B cell (primary cell): ENCODE measurements around the gene GGACT. TPM values are rescaled to one million over a fixed set of nuclear protein-coding genes. Genes with fewer than 3 reads are reported as not detected.

Source experiments
- ATAC-seq: fragments of 200-7000 bp; cut with Tn5 transposase; one replicate; pipeline ENCODE4 v1.10.0; 2021; ENCODE audit warnings: low read depth, mild to moderate bottlenecking, moderate number of reproducible peaks, moderate library complexity
- CTCF ChIA-PET: fragments of 350-600 bp; sonication (Branson Sonifier 250); formaldehyde crosslinking; loops from one replicate; lab custom pipeline; 2021; ENCODE audit warnings: antibody characterized with exemption, inconsistent platforms; lab: Charles Lee
- POLR2A ChIA-PET: fragments of 350-600 bp; sonication (Branson Sonifier 250); formaldehyde crosslinking; loops from one replicate; lab custom pipeline; 2021; ENCODE audit warnings: antibody characterized with exemption; lab: Charles Lee
- DNase-seq: peaks from one replicate; pipeline ENCODE4 v3.0.0; 2013
- H2AFZ ChIP-seq: 2 replicates; pipeline ENCODE4 v1.6.1; 2012; ENCODE audit warnings: mild to moderate bottlenecking, low read depth, low read length; ENCODE audit not compliant: insufficient read depth, poor library complexity, severe bottlenecking
- H3K27ac ChIP-seq, 2 donors: 1 replicate in 1 of 2; 2 replicates in 1 of 2; pipeline ENCODE4 v1.5.1; 2012 to 2013; ENCODE audit warnings: low read length in 2 of 2, mild to moderate bottlenecking in 2 of 2, moderate library complexity in 1 of 2
- H3K27me3 ChIP-seq, 4 experiments: fragments of 200-600 bp in 1 of 4; sonication (generic) in 1 of 4; replicated peaks in 1 of 4; 1 replicate in 2 of 4; 2 replicates in 2 of 4; pipeline versions ENCODE4 v1.6.1 to v1.7.0; 2013 to 2016; ENCODE audit warnings: low read length in 3 of 4, mild to moderate bottlenecking in 2 of 4, mixed read lengths in 1 of 4, moderate library complexity in 1 of 4; ENCODE audit not compliant: insufficient read depth in 4 of 4, control insufficient read depth in 3 of 4; ENCODE audit errors: control extremely low read depth in 1 of 4
- H3K36me3 ChIP-seq, 2 experiments: replicated peaks in 1 of 2; 1 replicate in 1 of 2; 2 replicates in 1 of 2; pipeline versions ENCODE4 v1.6.1 to v1.7.1; 2013; ENCODE audit warnings: low read length in 1 of 2; ENCODE audit not compliant: insufficient read depth in 2 of 2, control insufficient read depth in 1 of 2; ENCODE audit errors: control extremely low read depth in 1 of 2, extremely low read depth in 1 of 2
- H3K4me1 ChIP-seq, 2 donors: fragments of 200-600 bp in 1 of 2; sonication (generic) in 1 of 2; 1 replicate in 1 of 2; 2 replicates in 1 of 2; pipeline versions ENCODE4 v1.5.1 to v1.6.1; 2013 to 2017; ENCODE audit warnings: low read length in 2 of 2; ENCODE audit not compliant: control insufficient read depth in 2 of 2, insufficient read depth in 2 of 2
- H3K4me2 ChIP-seq: replicated peaks from 2 replicates; pipeline ENCODE3; 2012; ENCODE audit warnings: mild to moderate bottlenecking, low read depth, low read length; ENCODE audit not compliant: poor library complexity, severe bottlenecking
- H3K4me3 ChIP-seq, 5 experiments: fragments of 200-600 bp in 1 of 5; sonication (generic) in 1 of 5; 1 replicate in 3 of 5; 2 replicates in 2 of 5; pipeline versions ENCODE4 v1.5.1 to v1.7.0; 2011 to 2016; ENCODE audit warnings: low read length in 4 of 5, mild to moderate bottlenecking in 4 of 5, low read depth in 2 of 5, control low read depth in 1 of 5, moderate library complexity in 1 of 5; ENCODE audit not compliant: insufficient read depth in 1 of 5; ENCODE audit errors: control extremely low read depth in 1 of 5, extremely low read depth in 1 of 5
- H3K79me2 ChIP-seq: fragments of 200-600 bp; sonication (generic); one replicate; pipeline ENCODE4 v1.6.0; 2016; ENCODE audit warnings: low read length; ENCODE audit not compliant: control insufficient read depth, insufficient read depth
- H3K9ac ChIP-seq: fragments of 200-600 bp; sonication (generic); 2 replicates; pipeline ENCODE4 v1.6.1; 2017; ENCODE audit warnings: mild to moderate bottlenecking, low read length, moderate library complexity
- H3K9me3 ChIP-seq, 3 donors: one replicate each; pipeline versions ENCODE4 v1.6.1 to v1.7.1; 2013; ENCODE audit warnings: low read length in 2 of 3; ENCODE audit not compliant: control insufficient read depth in 2 of 3, insufficient read depth in 1 of 3; ENCODE audit errors: control extremely low read depth in 1 of 3
- H4K20me1 ChIP-seq: 2 replicates; pipeline ENCODE4 v1.6.0; 2012; ENCODE audit warnings: mild to moderate bottlenecking, low read length; ENCODE audit not compliant: insufficient read depth, control insufficient read depth, poor library complexity, severe bottlenecking
- H3K27ac Mint-ChIP-seq: one replicate; pipeline ENCODE4 v1.8.0; 2021; ENCODE audit warnings: mixed read lengths
- H3K27me3 Mint-ChIP-seq: one replicate; pipeline ENCODE4 v1.8.0; 2021; ENCODE audit warnings: mixed read lengths
- H3K4me1 Mint-ChIP-seq: one replicate; pipeline ENCODE4 v1.8.0; 2021; ENCODE audit warnings: mixed read lengths
- H3K4me3 Mint-ChIP-seq: one replicate; pipeline ENCODE4 v1.8.0; 2021; ENCODE audit warnings: mixed read lengths
- H3K9me3 Mint-ChIP-seq: one replicate; pipeline ENCODE4 v1.8.0; 2022; ENCODE audit warnings: mixed read lengths; ENCODE audit not compliant: insufficient read depth
- EZH2 ChIP-seq: IDR thresholded peaks from 2 replicates; pipeline ENCODE4 v1.6.1; 2012; ENCODE audit warnings: borderline replicate concordance, low read depth, mild to moderate bottlenecking, moderate library complexity, low read length; ENCODE audit not compliant: insufficient read depth, poor library complexity, severe bottlenecking
- WGBS: methylation state at CpG from one replicate; pipeline ENCODE4 v1.1.5; 2013; ENCODE audit warnings: missing lambda C conversion rate; ENCODE audit not compliant: insufficient coverage; 5-methylcytosine and 5-hydroxymethylcytosine counted together
- intact Hi-C: fragments of 100-400 bp; cut with micrococcal nuclease; formaldehyde crosslinking; loops from one replicate; pipeline ENCODE4 v1.10.0; 2022
- polyA plus RNA-seq: library from polyadenylated mRNA; depleted of rRNA; stranded (reverse); fragments of >200 nt; gene quantifications from 2 replicates; pipeline ENCODE4 v1.2.3, GENCODE V29; 2012
- total RNA-seq, 2 donors: library from RNA; stranded (reverse); fragments of 120-200 nt in 1 of 2; gene quantifications; 1 replicate in 1 of 2; 2 replicates in 1 of 2; pipeline versions ENCODE4 v1.2.3 to v1.2.4, GENCODE V29; 2013 to 2022
- TF ChIP-seq, protein P1 (sequence below): fragments of 200-600 bp; IDR thresholded peaks from one replicate; pipeline ENCODE4 v1.8.0; 2022; ENCODE audit warnings: antibody characterized with exemption, mild to moderate bottlenecking

Gene GGACT
- total and polyA plus RNA-seq, 2 donors (not counting 1 experiment from before 2014, with no cell fraction given), result 3.2 to 3.5 TPM

DNA sequence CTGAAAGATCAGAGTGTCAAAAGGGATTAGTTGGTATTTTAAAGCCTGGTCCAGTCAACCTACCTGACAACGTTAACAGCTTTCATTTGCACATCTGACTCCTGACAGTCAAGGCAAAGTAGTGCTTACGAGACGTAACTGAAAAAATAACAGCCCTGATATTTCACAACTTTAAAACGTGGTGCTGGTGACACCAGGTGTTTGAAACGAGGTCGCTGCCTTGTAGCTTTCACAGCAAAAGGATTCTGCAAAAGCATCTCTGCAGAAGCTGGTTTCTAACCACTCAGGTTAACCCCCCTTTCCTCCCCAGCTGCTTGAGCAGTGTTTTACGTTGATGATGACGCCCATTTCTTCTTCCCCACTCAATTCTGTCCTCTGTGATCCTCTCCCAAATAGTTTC, 23.3 kb downstream of the GGACT start:
- Histone ChIP-seq H3K36me3 (no peaks in the 10 kb centered on the region), H3K27me3 (no peaks in the 10 kb centered on the region), H3K4me2 (no peak overlapping the region), H3K9ac (no peak overlapping the region), H3K27ac (no peak overlapping the region), H3K4me3 (no peak overlapping the region), H3K9me3 (peaks cover 0 to 10% (median 0%) of the 10 kb centered on the region in 3 donors), H4K20me1 (no peaks in the 10 kb centered on the region), H3K79me2 (no peaks in the 10 kb centered on the region), H3K4me1 (no peaks in the 10 kb centered on the region), H2AFZ (no peak overlapping the region)
- Mint-ChIP-seq H3K27ac (no peak overlapping the region), H3K4me1 (no peaks in the 10 kb centered on the region), H3K4me3 (no peak overlapping the region), H3K27me3 (no peaks in the 10 kb centered on the region), H3K9me3 (no peaks in the 10 kb centered on the region)
- POLR2A ChIA-PET, result no interaction called here
- DNase-seq (no peak), ATAC-seq (no peak)
- intact Hi-C loops, result no loop called here
- TF ChIP-seq EZH2, result no peak
- TF ChIP-seq, protein P1, sequence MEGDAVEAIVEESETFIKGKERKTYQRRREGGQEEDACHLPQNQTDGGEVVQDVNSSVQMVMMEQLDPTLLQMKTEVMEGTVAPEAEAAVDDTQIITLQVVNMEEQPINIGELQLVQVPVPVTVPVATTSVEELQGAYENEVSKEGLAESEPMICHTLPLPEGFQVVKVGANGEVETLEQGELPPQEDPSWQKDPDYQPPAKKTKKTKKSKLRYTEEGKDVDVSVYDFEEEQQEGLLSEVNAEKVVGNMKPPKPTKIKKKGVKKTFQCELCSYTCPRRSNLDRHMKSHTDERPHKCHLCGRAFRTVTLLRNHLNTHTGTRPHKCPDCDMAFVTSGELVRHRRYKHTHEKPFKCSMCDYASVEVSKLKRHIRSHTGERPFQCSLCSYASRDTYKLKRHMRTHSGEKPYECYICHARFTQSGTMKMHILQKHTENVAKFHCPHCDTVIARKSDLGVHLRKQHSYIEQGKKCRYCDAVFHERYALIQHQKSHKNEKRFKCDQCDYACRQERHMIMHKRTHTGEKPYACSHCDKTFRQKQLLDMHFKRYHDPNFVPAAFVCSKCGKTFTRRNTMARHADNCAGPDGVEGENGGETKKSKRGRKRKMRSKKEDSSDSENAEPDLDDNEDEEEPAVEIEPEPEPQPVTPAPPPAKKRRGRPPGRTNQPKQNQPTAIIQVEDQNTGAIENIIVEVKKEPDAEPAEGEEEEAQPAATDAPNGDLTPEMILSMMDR, result no peak
- 76% methylated on average over 7 of the region's 8 CpGs for WGBS
- CTCF ChIA-PET, result no interaction called here

DNA sequence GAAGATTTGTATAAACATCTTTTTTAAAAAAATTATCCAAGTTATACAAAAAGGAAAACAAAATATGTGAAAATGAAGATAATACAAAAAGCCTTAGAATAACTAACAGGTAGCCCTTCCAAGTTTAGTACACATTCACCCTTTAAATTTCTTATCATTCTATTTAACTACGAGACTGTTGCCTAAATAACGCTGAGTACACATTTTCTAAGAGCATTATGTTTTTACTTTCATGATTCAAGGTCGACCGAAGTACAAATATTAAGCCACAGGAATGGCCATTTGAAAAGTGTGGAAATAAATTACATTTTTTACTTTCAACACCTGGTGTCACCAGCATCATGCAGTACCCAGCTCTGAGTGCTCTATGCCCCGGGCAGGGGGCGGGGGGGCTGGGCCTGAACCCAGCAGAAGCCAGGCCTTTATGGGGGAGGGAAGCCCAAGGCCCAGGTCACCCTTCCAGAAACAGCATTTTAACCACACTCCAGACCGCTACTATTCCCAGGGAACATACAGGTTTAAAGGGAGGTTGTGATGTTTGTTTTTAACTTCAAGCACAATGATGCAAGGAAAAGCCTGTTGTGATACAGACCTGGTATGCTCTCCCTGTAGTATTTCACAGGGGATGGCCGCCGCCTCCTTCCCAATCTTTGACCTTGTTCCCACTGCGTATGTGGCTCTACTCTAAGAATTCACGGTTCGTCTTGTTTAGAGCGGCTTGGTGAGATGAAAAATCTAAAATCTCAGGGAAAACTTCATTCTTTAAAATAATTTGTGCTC, 24.0 kb downstream of the GGACT start:
- no peak overlapping the region for H2AFZ ChIP-seq
- DNase-seq, result no peak
- ChIA-PET POLR2A (no interaction called here), CTCF (interaction anchor here (1.2 kb wide), 1 partner anchor 8 kb away, joined by 5 read pairs; no protein-coding TSS in a partner anchor)
- H3K27me3 ChIP-seq, result no peaks in the 10 kb centered on the region
- Mint-ChIP-seq H3K9me3 (no peaks in the 10 kb centered on the region), H3K4me1 (no peaks in the 10 kb centered on the region), H3K27me3 (no peaks in the 10 kb centered on the region), H3K4me3 (no peak overlapping the region), H3K27ac (no peak overlapping the region)
- intact Hi-C loops, result no loop called here
- ATAC-seq, result no peak
- H3K36me3 ChIP-seq, result no peaks in the 10 kb centered on the region
- no peaks in the 10 kb centered on the region for H3K79me2 ChIP-seq
- peaks cover 0 to 10% (median 0%) of the 10 kb centered on the region in 3 donors for H3K9me3 ChIP-seq
- H3K4me1 ChIP-seq, result no peaks in the 10 kb centered on the region
- 95% methylated on average over 4 of the region's 13 CpGs for WGBS
- H3K4me3 ChIP-seq, result no peak overlapping the region
- no peak overlapping the region for H3K4me2 ChIP-seq
- no peaks in the 10 kb centered on the region for H4K20me1 ChIP-seq
- H3K27ac ChIP-seq, result no peak overlapping the region
- TF ChIP-seq, protein P1, result no peak
- TF ChIP-seq EZH2, result no peak
- no peak overlapping the region for H3K9ac ChIP-seq
